DMS153 (cell line): ENCODE measurements around the gene PRPH.
"Not testable (repeated sequence)": the region's sequence is repeated elsewhere in the genome, so short reads cannot be mapped to it uniquely, and the experiment has no call there.

Experiments used
- DNase-seq: peaks from one replicate; lab custom pipeline; 2025; lab: John Stamatoyannopoulos, UW

Gene PRPH

GRCh38 chr12:49276304-49277290 lies 18.4 kb upstream of the PRPH start:
- DNase-seq: no peak

GRCh38 chr12:49277466-49277865 lies 17.5 kb upstream of the PRPH start:
- DNase-seq: no peak

- DNase-seq: peak; percentile 16
Observed at GRCh38 chr12:49279706-49280159, 15.2 kb upstream of the PRPH start.

GRCh38 chr12:49280545-49280944 lies 14.4 kb upstream of the PRPH start:
- not testable (repeated sequence) for DNase-seq

GRCh38 chr12:49282302-49282701 lies 12.6 kb upstream of the PRPH start:
- no peak for DNase-seq

GRCh38 chr12:49282740-49283375 lies 12.1 kb upstream of the PRPH start:
- DNase-seq: not testable (repeated sequence)

GRCh38 chr12:49283541-49284429 lies 11.2 kb upstream of the PRPH start:
- DNase-seq: no peak

GRCh38 chr12:49284672-49285071 lies 10.3 kb upstream of the PRPH start:
- DNase-seq: no peak

GRCh38 chr12:49287876-49288275 lies 7.1 kb upstream of the PRPH start:
- no peak for DNase-seq

- DNase-seq: no peak
Observed at GRCh38 chr12:49288412-49288853, 6.5 kb upstream of the PRPH start.

- DNase-seq: no peak
Observed at GRCh38 chr12:49288922-49289555, 5.9 kb upstream of the PRPH start.

- DNase-seq: no peak
Observed at GRCh38 chr12:49292729-49293055, 2.3 kb upstream of the PRPH start.

- DNase-seq: peak; percentile 43
Observed at GRCh38 chr12:49293056-49293956, 1.6 kb upstream of the PRPH start.

GRCh38 chr12:49294086-49294803 lies 702 bp upstream of the PRPH start:
- peak; percentile 31 for DNase-seq

- DNase-seq: no peak
Observed at GRCh38 chr12:49294804-49295081, 204 bp upstream of the PRPH start.

GRCh38 chr12:49296034-49296835 lies 1.3 kb downstream of the PRPH start:
- peak; percentile 50 for DNase-seq

GRCh38 chr12:49296836-49297694 lies 2.1 kb downstream of the PRPH start:
- peak; percentile 50 for DNase-seq

GRCh38 chr12:49297695-49298060 lies 2.7 kb downstream of the PRPH start:
- no peak for DNase-seq
